Activated CD4-positive, CD25-positive, alpha-beta regulatory T cell treated with anti-CD3 and anti-CD28 coated beads, Interleukin-2, amount 50 U/mL, for 72 hours (primary cell): Measurements from ENCODE around the gene ARG1.
A peak's percentile ranks its signal among the peaks of the same experiment; 100 is the strongest.
"Not testable (repeated sequence)": the region's sequence is repeated elsewhere in the genome, so short reads cannot be mapped to it uniquely, and the experiment has no call there.

Experiments used
- DNase-seq: peaks from one replicate; pipeline ENCODE4 v3.0.0; 2021

The ARG1 gene

DNA sequence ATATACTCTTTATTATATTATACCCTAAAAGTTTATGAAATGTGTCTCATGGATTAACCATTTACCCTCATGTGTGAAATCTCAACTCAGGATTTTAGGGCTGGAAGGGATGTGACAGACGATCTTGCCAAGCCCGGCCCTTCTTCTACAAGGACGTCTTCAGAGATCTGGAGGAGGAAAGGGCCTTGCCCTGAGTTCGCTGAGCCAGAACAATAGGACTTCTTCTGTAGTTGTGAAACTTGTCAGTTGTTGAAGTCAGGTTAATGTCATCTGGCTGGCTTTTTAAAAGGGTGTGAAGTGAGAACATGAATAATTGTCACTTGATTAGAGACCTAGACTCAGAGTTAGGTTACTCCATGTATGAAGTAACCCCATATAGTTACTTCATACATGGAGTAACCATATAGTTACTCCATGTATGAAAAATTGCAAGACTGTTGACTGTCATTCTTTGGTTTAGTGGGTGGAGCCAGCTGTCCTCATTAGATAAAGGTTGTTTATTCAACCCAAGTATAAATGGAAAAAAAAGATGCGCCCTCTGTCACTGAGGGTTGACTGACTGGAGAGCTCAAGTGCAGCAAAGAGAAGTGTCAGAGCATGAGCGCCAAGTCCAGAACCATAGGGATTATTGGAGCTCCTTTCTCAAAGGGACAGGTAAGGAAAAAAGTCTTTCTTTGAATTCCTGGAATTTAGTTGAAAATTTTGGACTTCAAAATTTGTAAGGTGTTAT lies at the start of gene ARG1:
Gene ARG1 (plus strand): TSS at position 541 of the 730 bp plus-strand sequence. CDS start 57 bp downstream, at position 598.
- DNase-seq, result no peak

DNA sequence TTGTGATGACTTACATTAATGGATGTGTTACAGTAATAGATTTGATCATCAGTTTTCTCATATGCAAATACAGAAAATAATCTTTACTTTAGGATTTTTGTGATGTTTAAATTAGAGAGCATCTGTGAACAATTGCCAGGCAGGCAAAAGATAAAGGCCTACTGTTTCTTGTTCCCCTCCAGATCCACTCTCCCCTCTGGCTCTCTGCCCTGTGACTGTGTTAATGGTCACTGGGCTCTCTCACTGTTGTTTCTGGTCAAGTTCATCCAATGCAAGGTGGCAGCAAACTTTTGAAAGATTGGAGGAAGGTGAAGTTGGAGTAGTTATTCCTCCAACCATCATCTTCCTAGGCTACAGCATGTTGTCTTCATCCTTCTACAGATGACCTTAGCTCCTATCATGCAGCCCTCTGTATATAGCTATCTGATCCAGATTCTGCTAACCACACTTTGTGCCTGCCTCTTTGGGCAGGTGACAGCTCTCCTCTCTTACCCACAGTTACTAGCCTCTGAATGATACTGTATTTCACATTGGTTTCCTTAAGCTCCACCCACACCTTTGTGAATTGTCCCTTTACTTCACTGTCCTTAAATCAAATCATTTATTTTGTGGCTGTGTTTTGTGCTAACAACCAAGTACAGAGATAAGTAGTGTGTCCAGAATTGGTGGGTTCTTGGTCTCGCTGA lies 48.9 kb upstream of the ARG1 start:
- DNase-seq, result no peak

DNA sequence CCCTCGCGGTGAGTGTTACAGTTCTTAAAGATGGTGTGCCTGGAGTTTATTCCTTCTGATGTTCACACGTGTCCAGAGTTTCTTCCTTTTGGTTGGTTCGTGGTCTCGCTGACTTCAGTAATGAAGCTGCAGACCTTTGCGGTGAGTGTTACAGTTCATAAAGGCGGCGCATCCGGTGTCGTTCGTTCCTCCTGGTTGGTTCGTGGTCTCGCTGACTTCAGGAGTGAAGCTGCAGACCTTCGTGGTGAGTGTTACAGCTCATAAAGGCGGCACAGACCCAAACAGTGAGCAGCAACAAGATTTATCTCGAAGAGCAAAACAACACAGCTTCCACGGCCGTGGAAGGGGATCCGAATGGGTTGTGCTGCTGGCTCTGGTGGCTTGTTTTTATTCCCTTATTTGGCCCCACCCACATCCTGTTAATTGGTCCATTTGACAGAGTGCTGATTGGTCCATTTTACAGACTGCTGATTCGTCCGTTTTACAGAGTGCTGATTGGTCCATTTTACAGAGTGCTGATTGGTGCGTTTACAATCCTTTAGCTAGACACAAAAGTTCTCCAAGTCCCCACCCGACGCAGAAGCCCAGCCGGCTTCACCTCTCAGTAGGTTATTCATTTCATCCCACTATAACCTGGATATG lies 48.2 kb upstream of the ARG1 start:
- no peak for DNase-seq

DNA sequence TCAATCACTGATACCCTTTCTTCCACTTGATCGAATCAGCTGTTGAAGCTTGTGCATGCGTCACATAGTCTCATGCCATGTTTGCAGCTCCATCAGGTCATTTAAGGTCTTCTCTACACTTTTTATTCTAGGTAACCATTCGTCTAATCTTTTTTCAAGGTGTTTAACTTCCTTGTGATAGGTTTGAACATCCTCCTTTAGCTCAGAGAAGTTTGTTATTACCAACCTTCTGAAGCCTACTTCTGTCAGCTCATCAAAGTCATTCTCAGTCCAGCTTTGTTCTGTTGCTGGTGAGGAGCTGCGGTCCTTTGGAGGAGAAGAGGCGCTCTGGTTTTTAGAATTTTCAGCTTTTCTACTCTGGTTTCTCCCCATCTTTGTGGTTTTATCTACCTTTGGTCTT lies 42.1 kb upstream of the ARG1 start:
- DNase-seq, result not testable (repeated sequence)

DNA sequence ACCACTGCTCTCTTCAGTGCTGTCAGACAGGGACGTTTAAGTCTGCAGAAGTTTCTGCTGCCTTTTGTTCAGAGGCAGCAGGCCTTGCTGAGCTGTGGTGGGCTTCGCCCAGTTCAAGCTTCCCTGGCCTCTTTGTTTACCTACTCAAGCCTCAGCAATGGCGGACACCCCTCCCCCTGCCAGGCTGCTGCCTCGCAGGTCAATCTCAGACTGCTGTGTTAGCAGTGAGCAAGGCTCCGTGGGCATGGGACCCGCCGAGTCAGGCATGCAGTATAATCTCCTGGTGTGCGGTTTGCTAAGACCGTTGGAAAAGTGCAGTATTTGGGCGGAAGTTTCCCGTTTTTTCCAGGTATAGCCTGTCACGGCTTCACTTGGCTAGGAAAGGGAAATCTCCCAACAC lies 41.3 kb upstream of the ARG1 start:
- DNase-seq, result not testable (repeated sequence)

DNA sequence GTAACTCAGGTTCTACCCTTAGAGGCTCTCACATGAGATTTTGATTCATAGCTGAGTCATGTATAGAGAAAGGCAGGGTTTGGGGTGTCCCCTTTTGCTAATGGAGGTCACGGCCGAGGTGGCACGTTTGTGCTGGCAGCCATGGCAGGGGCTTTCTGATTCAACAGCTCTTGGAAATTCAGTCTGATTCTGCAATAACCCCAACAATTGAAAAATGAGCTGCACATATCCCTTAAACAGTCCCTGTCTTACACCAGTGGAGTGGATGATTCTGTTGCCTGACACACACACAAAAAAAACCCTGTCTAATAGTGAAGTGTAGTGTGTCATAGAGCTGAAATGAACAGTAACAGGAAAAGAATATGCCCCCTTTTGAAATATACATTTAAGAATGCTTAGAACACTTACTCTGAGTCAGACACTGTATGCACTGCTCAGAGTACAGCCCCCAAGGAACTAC lies 40.4 kb upstream of the ARG1 start:
- peak; percentile 47 for DNase-seq

DNA sequence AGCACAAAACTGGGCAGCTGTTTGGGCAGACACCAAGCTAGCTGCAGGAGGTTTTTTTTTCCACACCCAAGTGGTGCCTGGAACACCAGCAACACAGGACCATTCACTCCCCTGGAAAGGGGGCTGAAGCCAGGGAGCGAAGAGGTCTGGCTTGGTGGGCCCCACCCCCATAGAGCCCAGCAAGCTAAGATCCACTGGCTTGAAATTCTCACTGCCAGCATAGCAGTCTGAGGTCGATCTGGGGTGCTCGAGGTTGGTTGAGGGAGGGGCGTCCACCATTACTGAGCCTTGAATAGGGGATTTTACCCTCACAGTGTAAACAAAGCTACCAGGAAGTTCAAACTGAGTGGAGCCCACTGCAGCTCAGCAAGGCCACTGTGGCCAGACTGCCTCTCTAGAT lies 34.4 kb upstream of the ARG1 start:
- DNase-seq, result not testable (repeated sequence)

DNA sequence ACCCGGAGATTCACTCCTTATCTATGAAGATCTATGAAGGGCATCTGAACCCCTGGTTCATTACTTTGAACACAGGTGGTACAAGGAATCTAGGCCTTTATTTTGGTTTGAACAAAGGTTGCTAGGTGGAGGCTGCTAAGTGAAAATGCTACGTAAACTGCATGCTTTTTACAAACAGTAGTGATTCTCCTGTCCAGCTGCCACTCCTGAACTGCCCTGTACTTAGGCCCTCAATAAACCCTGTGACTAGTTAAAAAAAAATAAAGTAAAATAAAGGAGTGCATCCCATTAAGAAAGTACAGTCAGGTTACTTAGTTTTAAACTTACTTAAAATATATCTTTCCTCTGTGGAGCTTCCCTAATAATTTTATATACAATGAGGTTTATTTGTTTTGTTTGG lies 27.7 kb upstream of the ARG1 start:
- DNase-seq, result no peak

DNA sequence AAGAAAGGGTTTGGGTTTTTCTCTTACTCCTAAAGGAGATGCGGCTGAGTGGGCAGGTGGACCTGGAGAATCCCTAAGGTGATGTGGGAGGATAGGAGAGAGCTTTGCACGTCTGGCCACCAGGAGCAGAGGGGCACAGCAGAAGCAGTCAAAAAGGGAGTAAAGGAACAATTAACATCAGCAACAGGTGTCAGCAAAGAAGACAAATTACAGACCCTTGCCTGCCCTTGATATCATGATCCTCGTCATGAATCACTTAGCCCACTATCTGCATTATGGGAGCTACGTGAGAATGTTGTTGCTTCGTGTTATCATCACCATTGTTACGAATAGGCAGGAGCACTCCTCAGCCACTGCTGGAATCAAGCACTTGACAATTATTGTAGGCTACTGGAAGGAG lies 25.5 kb upstream of the ARG1 start:
- no peak for DNase-seq

DNA sequence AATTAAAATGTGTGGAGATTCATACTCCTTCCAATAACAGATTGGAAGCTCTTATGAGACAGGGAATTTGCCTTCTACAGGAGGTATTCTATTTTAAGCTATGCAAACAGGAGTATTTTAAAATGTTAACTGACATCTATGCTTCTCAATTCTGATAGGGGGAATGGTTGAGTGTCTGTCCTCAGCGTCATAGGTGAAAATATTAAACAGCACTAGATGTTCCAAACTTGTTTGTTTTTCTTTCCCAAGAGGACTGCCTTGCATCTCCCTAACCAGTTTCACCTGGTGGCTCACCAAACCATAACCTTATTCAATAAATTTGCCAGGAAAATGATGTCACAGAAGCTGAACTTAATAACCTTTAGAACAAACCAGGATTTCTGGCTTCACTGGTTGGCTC lies 24.6 kb upstream of the ARG1 start:
- DNase-seq, result no peak

DNA sequence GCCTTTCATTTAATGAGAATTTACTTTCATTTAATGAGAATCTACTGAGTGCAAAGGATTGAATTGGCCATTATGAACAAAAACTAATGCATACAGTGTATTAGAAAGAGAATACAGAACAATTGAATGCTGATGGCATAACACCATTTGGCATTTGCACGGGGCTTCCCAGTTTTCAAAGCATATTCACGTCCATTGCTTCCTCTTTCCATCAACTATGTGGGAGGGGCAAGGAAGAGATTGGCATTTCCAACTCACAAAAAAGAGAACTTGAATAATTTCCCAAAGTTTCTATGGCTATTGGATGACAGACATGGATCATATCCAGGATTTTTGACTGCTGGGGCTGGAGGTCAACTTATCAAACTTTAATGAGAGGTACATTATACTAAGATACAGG lies 23.2 kb upstream of the ARG1 start:
- DNase-seq, result no peak

DNA sequence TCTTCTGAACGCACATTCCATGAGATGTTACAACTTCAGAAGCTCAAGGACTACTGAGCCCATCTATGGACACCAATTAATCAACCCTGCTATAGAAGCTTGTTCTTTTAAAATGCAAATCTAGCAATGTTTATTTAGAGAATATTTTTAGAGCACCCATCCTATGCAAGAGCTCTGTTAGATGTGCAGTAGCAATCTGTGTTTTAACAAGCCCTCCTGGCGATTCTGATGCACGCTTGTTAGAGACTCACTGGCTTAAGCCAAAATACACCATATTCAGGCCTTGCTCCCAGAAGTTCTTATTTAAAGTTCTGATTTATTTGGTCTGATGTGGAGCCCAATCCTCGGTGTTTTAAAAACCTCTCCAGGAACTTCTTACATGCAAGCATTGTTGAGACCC lies 21.1 kb upstream of the ARG1 start:
- DNase-seq, result no peak

DNA sequence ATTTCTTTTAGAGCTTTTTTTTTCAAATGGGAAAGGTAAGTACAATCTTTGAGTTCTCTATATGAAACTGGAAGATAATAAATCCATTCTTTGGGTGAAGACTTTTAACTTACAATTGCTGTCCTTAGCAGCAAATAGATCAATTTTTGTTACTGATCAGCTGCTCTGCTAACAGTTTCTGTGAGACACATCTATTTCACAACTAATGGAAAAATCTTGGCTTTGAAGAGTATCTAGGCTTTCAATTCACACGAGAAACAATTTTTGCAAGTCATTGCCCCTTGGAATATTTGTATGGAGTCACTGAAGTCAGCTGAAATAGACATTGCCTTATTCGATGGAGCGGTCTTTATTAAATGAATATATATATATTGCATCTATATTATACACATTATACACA lies 20.5 kb upstream of the ARG1 start:
- DNase-seq, result no peak

DNA sequence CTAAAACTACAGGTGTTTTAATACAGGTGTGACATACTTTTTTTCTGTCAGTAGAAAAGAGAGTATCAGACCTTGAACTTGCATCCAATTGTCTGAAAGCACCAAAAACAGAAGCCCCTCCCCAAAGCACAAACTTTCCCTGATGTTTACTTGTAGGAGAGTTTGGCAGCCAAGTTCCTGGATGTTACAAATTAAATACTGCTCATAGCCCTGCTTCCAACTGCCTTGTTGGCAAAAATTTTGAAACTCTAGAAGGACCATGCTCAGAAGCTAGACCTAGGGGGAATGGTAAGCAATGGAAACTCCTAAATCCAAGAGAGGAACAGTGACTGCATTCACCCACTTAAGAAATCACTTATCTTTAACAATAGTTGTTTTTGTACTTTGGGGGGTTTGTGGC lies 17.0 kb upstream of the ARG1 start:
- DNase-seq, result no peak

DNA sequence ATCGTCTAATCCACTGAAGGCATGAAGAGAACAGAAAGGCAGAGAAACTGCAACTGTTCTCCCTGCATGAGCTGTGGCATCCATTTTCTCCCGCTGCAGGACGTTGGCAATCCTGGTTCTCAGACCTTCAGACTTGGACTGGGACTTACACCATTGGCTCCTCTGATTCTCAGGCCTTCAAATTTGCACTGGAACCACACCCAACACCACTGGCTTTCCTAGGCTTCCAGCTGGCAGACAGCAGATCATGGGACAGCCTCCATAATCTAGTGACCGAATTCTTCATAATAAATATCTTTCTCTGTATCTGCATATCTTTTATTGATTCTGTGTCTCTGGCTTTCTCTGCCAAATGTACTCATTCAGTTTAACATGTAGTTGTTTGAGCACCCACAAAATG lies 14.1 kb upstream of the ARG1 start:
- no peak for DNase-seq

DNA sequence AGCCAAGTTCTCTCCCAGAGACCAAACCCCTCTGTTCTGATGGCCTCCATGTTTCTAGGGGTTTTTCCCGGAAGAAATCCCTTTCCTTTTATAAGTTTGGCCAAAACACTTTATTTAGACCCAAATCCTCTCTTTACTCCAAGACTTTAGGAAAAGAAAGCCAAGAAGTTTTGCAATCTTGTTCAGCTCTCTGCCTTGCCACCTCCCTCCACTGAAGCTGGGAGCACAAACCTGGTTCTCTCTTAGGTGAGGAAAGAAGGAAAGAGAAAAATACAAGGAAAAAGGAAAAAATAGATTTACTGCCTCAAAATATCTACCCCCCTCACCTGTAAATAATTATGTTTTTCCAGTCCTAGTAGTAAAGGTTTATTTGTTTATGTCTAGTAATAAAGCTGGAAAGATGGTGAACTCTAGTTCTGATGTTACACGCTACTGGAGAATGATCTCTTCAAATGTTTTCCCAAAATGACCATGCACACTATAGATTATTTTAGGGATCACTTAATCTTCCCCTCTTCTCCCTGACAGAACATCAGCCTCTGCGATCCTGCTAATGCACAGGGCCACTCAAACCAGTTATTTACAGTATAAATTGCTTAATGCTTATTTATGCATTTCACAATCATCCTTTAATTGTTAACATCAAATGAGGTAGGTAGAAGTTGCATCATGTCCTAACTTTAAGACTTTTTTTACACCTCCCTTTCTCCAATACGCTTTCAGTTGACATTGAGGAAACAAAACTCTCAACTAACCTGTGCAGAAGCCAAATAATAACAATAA lies 10.9 kb upstream of the ARG1 start:
- no peak for DNase-seq

DNA sequence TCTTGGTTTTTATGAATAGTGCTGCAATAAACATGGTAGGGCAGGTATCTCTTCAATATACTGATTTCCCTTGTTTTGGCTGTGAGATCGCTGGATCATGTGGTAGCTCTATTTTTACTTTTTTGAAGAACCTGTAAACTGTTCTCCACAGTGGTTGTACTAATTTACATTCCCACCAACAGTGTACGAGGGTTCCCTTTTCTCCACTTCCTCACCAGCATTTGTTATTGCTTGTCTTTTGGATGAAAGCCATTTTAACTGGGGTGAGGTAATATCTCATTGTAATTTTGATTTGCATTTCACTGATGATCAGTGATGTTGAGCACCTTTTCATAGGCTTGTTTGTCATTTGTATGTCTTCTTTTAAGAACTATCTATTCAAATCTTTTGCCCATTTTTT lies 8.0 kb upstream of the ARG1 start:
- no peak for DNase-seq

DNA sequence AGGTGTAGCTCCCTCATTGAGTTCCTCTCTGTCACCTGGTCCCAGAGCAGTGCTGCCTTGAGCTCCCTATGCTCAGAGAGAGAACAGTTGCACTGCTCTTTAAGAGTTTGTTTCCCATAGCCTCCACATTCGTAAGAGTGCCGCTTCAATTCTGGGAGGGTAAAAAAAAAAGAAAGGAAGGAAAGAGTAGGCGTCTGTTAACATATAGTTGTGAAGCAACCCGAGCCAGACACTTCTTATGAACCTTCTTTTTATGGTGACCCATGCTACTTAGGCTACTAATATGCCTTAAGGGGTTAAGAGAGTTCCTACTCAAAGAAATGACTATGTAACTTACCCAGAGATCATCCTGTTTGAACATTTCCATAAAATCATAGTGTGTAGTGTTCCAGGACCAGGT lies 4.3 kb upstream of the ARG1 start:
- no peak for DNase-seq

DNA sequence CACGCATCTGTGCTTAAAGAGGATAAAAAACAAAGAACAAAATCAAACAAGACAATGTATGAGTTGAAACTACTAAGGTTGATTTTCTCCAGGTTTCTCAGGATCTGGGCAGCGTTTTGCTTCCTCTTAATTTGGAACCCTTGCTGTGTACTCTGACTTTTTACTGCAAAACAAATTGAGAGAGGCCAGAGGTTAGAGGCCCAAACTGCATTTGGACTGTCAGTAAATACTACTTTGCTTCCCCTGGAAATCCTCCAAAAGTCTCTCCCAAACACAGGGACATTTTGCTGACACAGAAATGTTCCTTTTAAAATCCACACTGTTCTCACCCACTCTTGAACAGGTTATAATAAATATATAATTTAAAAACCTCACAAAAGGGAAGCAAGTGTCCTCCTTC lies 1.1 kb downstream of the ARG1 start:
- no peak for DNase-seq

DNA sequence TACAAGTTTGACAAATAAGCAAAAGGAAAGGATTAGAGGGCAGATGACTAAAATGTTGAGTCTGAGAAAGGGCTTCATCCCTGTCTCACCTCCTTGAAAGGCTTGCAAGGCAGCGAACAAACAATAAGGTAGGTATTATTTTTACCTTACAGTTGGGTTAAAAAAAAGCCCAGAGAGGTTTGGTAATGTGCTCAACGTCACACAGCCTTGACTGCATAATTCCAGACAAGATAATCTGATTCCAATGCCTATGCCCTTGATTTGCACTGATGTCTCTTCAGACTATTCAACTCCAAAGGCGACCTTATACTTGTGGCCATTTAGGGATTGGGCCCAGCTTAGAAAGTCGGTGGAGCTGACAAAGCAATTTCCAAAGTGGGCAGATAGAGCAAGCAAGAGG lies 1.7 kb downstream of the ARG1 start:
- no peak for DNase-seq

DNA sequence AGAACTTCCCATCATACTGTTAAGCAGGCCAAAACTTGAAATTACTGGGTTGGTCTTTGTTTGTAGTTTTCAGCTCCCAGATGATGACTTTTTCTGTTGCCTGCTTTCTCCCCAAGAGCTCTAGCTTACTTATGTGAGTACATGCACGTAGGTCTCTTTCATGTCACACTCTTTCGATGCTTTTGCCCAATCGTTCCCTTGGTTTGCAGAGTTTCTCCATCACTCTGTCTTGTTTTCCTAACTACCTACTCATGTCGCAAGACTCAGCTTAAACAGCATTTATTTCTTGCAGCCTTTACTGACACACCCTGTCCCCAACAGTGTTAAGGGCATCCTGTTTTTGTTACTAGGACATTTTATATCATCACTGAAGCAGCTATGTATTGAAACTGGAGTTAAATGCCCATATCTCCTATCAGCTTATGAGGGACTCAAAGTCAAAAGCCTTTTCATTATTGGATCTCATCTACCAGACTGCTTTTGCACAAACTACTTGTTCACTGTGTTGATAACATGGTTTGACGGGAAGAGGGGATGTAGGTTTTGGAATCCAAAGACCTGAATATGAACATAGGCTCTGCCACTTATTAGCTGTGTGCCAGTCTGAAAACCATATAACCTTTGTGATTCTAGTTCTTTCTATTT lies 2.9 kb downstream of the ARG1 start:
- no peak for DNase-seq

DNA sequence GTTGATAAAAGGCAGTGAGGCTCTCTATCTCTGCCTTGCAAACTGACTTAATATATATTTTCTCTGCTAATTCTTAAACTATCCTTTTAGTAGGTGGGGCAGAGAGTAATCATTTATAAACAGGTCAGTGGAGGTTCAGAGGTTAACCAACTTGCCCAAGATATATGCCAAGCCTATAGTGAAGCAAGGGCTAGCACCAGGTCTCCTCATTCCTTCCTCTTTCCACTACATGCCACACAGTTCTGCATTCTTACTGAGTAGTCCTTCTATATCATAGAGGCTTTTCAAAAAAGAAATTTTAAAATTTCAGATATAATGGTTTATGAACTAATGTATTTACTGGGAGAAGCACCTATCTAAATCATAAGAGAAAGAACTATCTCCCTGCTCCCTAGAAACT lies 8.5 kb downstream of the ARG1 start:
- DNase-seq, result no peak

DNA sequence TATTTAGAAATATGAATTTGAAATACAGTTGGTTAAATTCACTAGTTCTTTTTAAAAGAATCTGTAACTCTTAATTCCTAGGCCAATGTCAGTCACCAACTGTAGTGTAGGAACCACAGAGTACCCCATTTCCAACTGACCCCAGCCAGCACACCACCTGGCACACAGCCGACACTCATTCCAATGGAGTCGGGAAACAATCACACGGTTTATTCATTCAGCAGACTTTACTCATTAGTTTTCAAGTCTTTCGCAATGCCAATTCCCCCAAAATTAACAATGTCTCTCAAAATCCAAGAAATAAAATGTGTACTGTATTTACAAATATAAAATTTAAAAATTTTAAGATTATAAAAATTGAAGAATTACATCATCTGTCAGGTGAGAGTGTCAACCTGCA lies 13.5 kb downstream of the ARG1 start:
- no peak for DNase-seq
